MCF 10A (cell line): ENCODE results near the gene DNM3. TPM values are rescaled to one million over a fixed set of nuclear protein-coding genes. Genes with fewer than 3 reads are reported as not detected.

ENCODE experiments used
- BruUV-seq: library from RNA; stranded (reverse); fragments of 400-500 nt; replicated peaks from 2 replicates; lab custom pipeline; 2021; lab: Mats Ljungman, UMichigan
- CTCF ChIA-PET: fragments of 300-600 bp; sonication (Branson Sonifier 250); formaldehyde crosslinking; extraction: SDS; loops from one replicate; lab custom pipeline; 2021; ENCODE audit warnings: antibody characterized with exemption, inconsistent platforms; lab: Yijun Ruan, JAX
- POLR2A ChIA-PET: fragments of 300-600, 350-650 bp; sonication (Branson Sonifier 250); formaldehyde crosslinking; extraction: SDS; loops from one replicate; lab custom pipeline; 2020; ENCODE audit warnings: antibody characterized with exemption, inconsistent platforms; lab: Yijun Ruan, JAX
- DNase-seq: peaks from one replicate; pipeline ENCODE4 v3.0.0-alpha.2; 2018; ENCODE audit not compliant: unreplicated experiment
- H3K27ac Mint-ChIP-seq: one replicate; pipeline ENCODE4 v1.8.0; 2022; ENCODE audit warnings: mild to moderate bottlenecking, low read depth, mixed read lengths; ENCODE audit not compliant: unreplicated experiment
- H3K27me3 Mint-ChIP-seq: one replicate; pipeline ENCODE4 v1.8.0; 2022; ENCODE audit warnings: mixed read lengths; ENCODE audit not compliant: insufficient read depth, unreplicated experiment
- H3K36me3 Mint-ChIP-seq: one replicate; pipeline ENCODE4 v1.8.0; 2022; ENCODE audit warnings: mild to moderate bottlenecking, moderate library complexity, mixed read lengths; ENCODE audit not compliant: insufficient read depth, unreplicated experiment
- H3K4me1 Mint-ChIP-seq: one replicate; pipeline ENCODE4 v1.8.0; 2022; ENCODE audit warnings: mixed read lengths; ENCODE audit not compliant: insufficient read depth, unreplicated experiment
- H3K4me3 Mint-ChIP-seq: one replicate; pipeline ENCODE4 v1.8.0; 2022; ENCODE audit warnings: mild to moderate bottlenecking, moderate library complexity, mixed read lengths; ENCODE audit not compliant: unreplicated experiment
- H3K9me3 Mint-ChIP-seq: one replicate; pipeline ENCODE4 v1.8.0; 2022; ENCODE audit warnings: mixed read lengths; ENCODE audit not compliant: unreplicated experiment
- CTCF ChIP-seq: fragments of 200-600 bp; IDR thresholded peaks from one replicate; pipeline ENCODE4 v1.8.0; 2022; ENCODE audit warnings: antibody characterized with exemption, mild to moderate bottlenecking; ENCODE audit not compliant: unreplicated experiment
- intact Hi-C: fragments of 100-400 bp; cut with micrococcal nuclease; formaldehyde crosslinking; loops from 2 replicates; pipeline ENCODE4 v1.14.1; 2022
- total RNA-seq: library from RNA; stranded (reverse); gene quantifications from 2 replicates; pipeline ENCODE4 v1.2.3, GENCODE V29; 2022

The DNM3 gene
- total RNA-seq, 1 experiment from 2014 or later = 0.68 TPM

- no peak for TF ChIP-seq CTCF
- no peak for DNase-seq
- no TSS peak for BruUV-seq
- Mint-ChIP-seq H3K36me3 (no peaks in the 10 kb centered on the region), H3K9me3 (no peaks in the 10 kb centered on the region), H3K27ac (no peak overlapping the region), H3K27me3 (no peaks in the 10 kb centered on the region), H3K4me1 (peaks cover 4% of the 10 kb centered on the region), H3K4me3 (no peak overlapping the region)
- ChIA-PET POLR2A (interaction anchor here (0.6 to 2.8 kb wide), 2 partner anchors 10 to 13 kb away, joined by 3 to 8 read pairs; no protein-coding TSS in a partner anchor), CTCF (interaction anchor here (0.9 to 4.3 kb wide), 5 partner anchors 34 to 906 kb away, joined by 3 to 16 read pairs (median 7); no protein-coding TSS in a partner anchor)
- intact Hi-C loops = no loop called here
These were observed 5.4 kb upstream of the DNM3 start for GRCh38 chr1:171835891-171836290.

GRCh38 chr1:171841931-171842761 is 848 bp downstream of the DNM3 start:
- Mint-ChIP-seq H3K27ac (no peak overlapping the region), H3K36me3 (no peaks in the 10 kb centered on the region), H3K4me3 (peak overlapping the region; percentile 71), H3K4me1 (peaks cover 16% of the 10 kb centered on the region), H3K9me3 (no peaks in the 10 kb centered on the region), H3K27me3 (peaks cover 33% of the 10 kb centered on the region)
- BruUV-seq = no TSS peak
- TF ChIP-seq CTCF = no peak
- ChIA-PET POLR2A (interaction anchor here (0.6 to 3.0 kb wide), 9 partner anchors 10 to 142 kb away, joined by 3 to 18 read pairs (median 5); partner anchors contain the start of genes METTL13 and VAMP4), CTCF (interaction anchor here (0.6 to 5.5 kb wide), 20 partner anchors 10 to 1981 kb away, joined by 3 to 52 read pairs (median 4); partner anchors contain the start of gene PIGC)
- peak; percentile 14 for DNase-seq
- intact Hi-C loops = no loop called here

GRCh38 chr1:171844381-171844780 is 3.1 kb downstream of the DNM3 start:
- BruUV-seq = no TSS peak
- Mint-ChIP-seq H3K4me3 (no peak overlapping the region), H3K36me3 (no peaks in the 10 kb centered on the region), H3K4me1 (peaks cover 16% of the 10 kb centered on the region), H3K9me3 (no peaks in the 10 kb centered on the region), H3K27me3 (peaks cover 33% of the 10 kb centered on the region), H3K27ac (no peak overlapping the region)
- CTCF ChIA-PET = interaction anchor here (1.0 to 5.5 kb wide), 4 partner anchors 43 to 200 kb away, joined by 3 to 52 read pairs (median 28); no protein-coding TSS in a partner anchor
- intact Hi-C loops = no loop called here
- DNase-seq = no peak
- POLR2A ChIA-PET = interaction anchor here (0.7 to 1.5 kb wide), 4 partner anchors 9 to 63 kb away, joined by 3 to 4 read pairs (median 3); partner anchors contain the start of gene METTL13
- no peak for TF ChIP-seq CTCF

- peaks cover 33% of the 10 kb centered on the region for H3K27me3 Mint-ChIP-seq
- H3K9me3 Mint-ChIP-seq = no peaks in the 10 kb centered on the region
- ChIA-PET POLR2A (interaction anchor here (1.1 to 1.5 kb wide), 2 partner anchors 22 to 65 kb away, joined by 3 to 4 read pairs; partner anchors contain the start of gene METTL13), CTCF (interaction anchor here (1.2 kb wide), 1 partner anchor 11 kb away, joined by 4 read pairs; no protein-coding TSS in a partner anchor)
- intact Hi-C loops = no loop called here
- no peak for TF ChIP-seq CTCF
- H3K4me1 Mint-ChIP-seq = peaks cover 10% of the 10 kb centered on the region
- no peaks in the 10 kb centered on the region for H3K36me3 Mint-ChIP-seq
- no TSS peak for BruUV-seq
- no peak overlapping the region for H3K27ac Mint-ChIP-seq
- no peak for DNase-seq
- no peak overlapping the region for H3K4me3 Mint-ChIP-seq
These were observed 4.7 kb downstream of the DNM3 start for GRCh38 chr1:171845998-171846397.
